HEK293T (cell line): ENCODE measurements around the gene CD2.

ENCODE experiments used
- BHLHE40 ChIP-seq: fragments of 450-650 bp; IDR thresholded peaks from 2 replicates; pipeline ENCODE4 v1.6.1; 2016; ENCODE audit warnings: mild to moderate bottlenecking, moderate library complexity, borderline replicate concordance
- FOXA1 ChIP-seq: fragments of 450-650 bp; IDR thresholded peaks from 2 replicates; pipeline ENCODE4 v1.6.1; 2016; ENCODE audit warnings: mild to moderate bottlenecking
- SUZ12 ChIP-seq: fragments of 450-650 bp; IDR thresholded peaks from 2 replicates; pipeline ENCODE4 v1.6.1; 2016; ENCODE audit warnings: mild to moderate bottlenecking
- TARDBP ChIP-seq: fragments of 450-650 bp; IDR thresholded peaks from 2 replicates; pipeline ENCODE4 v1.6.1; 2016

DNA sequence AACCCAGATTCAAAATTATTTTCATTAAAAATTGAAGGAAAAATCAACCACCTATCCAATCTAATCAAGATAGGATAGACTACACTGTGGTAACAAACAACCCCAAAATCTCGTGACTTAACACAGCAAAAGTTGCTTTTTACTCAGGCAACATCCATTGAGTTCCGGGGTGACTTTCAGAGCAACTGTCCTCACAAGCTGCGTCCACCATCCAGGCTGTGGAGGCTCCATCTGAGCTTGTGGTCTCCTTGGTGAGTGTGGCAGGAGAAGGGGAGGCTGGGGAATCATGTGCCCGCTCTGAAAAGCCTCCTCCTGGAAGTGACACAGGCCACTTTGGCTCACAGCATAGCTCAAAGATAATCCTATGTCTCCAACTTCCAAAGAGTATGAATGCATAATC is 52.4 kb downstream of the CD2 start:
- TF ChIP-seq TARDBP (no peak), FOXA1 (no peak), SUZ12 (no peak), BHLHE40 (no peak)
